HG02798 (cell line): Measurements from ENCODE around the gene ZNF443.
"Not testable (repeated sequence)": the region's sequence is repeated elsewhere in the genome, so short reads cannot be mapped to it uniquely, and the experiment has no call there.

Experiments
- ATAC-seq: cut with Tn5 transposase; IDR thresholded peaks from one replicate; pipeline ENCODE4 v1.9.1; 2021; ENCODE audit warnings: mild to moderate bottlenecking; ENCODE audit not compliant: unreplicated experiment, poor library complexity

The ZNF443 gene

GRCh38 chr19:12440541-12441316 is at the start of gene ZNF443:
ZNF443 (minus strand) TSS chr19:12441021; CDS start chr19:12440914, 107 bp downstream.
- peak; percentile 98 for ATAC-seq

DNA sequence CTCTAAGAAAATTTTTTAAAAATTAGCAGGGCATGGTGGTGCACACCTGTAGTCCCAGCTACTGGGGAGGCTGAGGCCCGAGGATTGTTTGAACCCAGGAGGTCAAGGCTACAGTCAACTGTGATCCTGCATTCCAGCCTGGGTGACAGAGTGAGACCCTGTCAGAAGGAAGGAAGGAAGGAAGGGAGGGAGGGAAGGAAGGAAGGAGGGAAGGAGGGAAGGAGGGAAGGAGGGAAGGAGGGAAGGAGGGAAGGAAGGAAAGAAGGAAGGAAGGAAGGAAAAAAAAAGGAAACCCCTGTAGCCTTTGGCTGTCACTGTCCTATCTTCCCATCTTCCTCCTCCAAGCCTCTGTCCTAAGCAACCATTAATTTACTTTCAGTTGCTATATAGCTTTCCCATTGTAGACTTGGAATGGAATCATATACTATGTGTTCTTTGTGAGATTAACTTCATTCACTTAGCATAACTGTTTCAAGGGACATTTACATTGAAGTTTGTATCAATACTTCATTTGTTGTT is 45.5 kb upstream of the ZNF443 start:
- ATAC-seq, result not testable (repeated sequence)

DNA sequence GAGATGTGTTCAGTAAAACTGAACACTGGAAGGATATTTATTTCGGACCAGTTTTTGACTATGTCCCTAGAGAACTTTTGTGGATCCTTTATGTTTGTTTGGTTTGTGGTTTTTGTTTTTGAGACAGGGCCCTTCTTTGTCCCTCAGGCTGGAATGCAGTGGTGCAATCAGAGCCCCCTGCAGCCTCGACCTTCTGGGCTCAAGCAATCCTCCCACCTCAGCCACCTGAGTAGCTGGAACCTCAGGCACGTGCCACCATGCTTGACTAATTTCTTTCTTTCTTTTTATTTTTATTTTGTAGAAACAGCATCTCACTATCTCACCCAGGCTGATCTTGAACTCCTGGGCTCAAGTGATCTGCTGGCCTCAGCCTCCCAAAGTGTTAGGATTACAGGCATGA is 44.8 kb upstream of the ZNF443 start:
- ATAC-seq, result no peak

DNA sequence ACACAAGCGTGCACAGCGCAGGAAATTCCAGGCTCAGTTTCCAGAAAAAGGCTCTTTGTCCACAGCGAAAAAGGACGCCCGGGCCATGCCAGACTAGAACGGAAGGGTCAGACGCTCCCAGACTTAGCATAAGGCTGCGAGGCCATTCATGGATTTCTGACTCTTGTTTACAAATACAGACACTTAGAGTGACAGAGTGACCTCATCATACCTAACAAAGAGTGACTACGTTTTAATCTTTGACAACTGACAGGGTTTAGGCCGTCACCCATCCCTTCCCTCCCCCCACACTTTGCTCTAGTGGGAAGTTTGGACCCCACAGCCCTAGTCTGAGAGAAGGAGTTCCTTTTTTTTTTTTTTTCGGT is 44.2 kb upstream of the ZNF443 start:
- no peak for ATAC-seq

DNA sequence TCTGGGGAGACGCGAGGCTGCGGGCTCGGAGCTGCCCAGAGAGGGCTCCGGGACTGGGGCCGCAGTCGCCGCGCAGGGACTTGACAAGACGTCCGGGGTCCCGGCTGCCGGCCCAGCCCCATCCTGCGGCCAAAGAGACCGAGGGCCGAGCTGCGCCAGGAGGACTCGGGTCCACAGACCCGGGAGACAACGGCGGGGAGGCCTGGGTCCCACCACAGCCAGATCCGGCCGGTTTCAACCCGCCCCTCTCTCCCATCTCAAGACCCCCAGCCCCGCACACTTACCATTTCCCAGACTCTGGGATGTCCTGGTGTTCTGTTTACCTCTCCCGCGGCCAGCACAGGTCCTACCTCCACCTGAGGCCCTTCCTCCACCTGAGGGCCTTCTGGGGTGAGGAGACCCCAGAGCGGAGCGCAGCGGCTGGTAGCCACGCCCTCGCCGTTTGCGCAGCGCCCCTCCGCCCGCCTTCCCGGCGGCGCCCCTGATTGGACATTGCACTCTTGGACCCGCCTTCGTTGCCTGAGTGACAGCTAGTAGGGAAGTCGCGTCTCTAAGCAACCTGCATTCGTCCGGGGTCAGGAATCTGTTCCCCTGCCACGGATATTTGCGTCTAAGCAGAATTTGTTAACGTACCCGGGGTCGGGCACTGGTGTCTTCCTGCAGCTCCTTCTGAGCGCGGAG is 43.7 kb upstream of the ZNF443 start, which contains the start of gene ZNF709:
ZNF709 (minus strand) TSS at position 446 of the 681 bp plus-strand sequence; CDS start at position 287, 159 bp downstream.
- ATAC-seq, result peak; percentile 99

- no peak for ATAC-seq
Measured at GRCh38 chr19:12484011-12484370, 43.2 kb upstream of the ZNF443 start.

DNA sequence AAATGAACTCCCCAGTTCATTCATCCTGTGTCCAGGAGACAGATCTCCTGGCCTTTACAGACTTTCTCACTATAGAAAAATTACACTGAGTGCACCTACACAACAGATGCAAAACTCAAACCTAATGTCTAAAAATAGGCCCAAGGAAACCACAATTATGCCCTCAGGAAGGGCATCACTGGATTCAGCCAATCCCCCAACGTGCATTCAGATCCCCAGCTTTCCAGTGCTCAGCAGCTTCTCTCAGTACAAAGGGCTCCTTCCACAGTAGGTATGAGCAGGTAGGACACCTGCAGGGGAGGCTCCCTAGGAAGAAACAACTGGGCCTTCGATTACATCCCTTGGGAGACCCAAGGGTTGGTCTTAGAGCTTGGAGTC is 41.7 kb upstream of the ZNF443 start:
- no peak for ATAC-seq

- ATAC-seq, result no peak
Measured at GRCh38 chr19:12481781-12482508, 41.1 kb upstream of the ZNF443 start.

GRCh38 chr19:12478234-12478941 is 37.6 kb upstream of the ZNF443 start:
- no peak for ATAC-seq

GRCh38 chr19:12467651-12468050 is 26.8 kb upstream of the ZNF443 start:
- not testable (repeated sequence) for ATAC-seq

DNA sequence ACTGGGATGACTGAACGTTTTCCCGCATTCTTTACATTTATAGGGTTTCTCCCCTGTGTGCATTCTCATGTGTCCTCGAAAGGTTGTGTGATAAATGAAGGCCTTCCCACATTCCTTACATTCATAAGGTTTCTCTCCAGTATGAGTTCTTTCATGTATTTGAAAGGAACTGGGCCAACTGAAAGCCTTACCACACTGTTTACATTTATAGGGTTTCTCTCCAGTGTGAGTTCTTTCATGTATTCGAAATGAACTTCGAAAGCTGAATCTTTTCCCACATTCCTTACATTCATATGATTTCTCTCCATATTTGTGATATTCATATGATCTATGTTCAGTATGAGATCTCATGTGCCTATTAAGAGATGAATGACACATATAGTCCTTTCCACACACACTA is 24.4 kb upstream of the ZNF443 start:
- ATAC-seq, result no peak

DNA sequence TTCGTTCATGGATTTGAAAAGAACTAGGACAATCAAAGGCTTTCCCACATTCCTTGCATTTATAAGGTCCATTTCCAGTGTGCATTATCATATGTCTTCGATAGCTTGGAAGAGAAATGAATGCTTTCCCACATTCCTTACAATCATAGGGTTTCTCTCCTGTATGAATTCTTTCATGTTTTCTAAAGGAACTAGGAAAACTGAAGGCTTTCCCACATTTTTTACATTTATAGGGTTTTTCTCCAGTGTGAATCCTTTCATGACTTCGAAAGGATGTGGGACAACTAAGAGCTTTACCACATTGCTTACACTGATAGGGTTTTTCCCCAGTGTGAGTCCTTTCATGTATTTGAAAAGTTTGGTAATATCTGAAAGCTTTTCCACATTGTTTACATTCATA is 23.9 kb upstream of the ZNF443 start:
- ATAC-seq, result no peak

DNA sequence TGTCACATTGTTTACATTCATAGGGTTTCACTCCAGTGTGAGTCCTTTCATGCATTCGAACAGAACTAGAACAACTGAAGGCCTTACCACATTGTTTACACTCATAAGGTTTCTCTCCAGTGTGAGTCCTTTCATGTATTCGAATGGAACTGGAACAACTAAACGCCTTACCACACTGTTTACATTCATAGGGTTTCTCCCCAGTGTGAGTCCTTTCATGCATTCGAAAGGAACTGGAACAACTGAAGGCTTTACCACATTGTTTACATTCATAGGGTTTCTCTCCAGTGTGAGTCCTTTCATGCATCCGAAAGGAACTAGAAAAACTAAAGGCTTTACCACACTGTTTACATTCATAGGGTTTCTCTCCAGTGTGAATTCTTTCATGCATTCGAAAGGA is 23.3 kb upstream of the ZNF443 start:
- ATAC-seq, result not testable (repeated sequence)

GRCh38 chr19:12453495-12453894 is 12.7 kb upstream of the ZNF443 start:
- no peak for ATAC-seq

DNA sequence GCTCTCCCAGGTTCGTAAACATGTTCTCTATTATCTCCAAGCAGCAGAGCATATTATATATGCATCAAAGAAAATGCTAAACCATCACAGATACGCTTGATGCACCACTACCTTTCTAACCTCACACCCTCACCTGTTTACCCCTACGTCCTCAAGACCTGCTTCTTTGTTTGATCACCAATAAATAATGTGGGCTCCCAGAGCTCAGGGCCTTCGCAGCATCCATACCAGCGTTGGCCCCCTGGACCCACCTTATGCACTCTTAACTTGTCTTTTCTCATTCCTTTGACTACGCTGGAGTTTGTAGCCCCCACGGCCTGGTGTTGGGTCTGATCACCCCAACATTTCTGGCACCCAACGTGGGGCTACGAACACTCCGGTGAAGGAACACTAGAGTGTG is 10.0 kb upstream of the ZNF443 start:
- ATAC-seq, result no peak

DNA sequence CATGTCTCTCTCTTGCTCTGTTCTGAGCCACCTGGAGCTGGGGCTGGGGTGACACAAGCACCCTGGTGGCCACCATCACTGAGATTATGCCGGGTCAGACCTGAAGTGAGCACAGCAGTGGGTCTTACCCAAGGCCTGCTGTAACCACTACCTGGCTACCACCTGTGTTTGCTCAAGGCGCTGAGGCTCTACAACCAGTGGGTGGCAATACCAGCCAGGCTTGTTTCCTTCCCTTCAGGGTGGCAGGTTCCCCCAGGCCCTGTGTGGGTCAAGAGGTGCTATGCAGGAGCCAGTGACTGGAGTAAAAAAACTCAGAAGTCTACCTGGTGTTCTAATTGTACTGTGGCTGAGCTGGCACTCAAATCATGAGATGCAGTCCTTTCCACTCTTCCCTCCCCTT is 8.0 kb upstream of the ZNF443 start:
- ATAC-seq, result no peak

DNA sequence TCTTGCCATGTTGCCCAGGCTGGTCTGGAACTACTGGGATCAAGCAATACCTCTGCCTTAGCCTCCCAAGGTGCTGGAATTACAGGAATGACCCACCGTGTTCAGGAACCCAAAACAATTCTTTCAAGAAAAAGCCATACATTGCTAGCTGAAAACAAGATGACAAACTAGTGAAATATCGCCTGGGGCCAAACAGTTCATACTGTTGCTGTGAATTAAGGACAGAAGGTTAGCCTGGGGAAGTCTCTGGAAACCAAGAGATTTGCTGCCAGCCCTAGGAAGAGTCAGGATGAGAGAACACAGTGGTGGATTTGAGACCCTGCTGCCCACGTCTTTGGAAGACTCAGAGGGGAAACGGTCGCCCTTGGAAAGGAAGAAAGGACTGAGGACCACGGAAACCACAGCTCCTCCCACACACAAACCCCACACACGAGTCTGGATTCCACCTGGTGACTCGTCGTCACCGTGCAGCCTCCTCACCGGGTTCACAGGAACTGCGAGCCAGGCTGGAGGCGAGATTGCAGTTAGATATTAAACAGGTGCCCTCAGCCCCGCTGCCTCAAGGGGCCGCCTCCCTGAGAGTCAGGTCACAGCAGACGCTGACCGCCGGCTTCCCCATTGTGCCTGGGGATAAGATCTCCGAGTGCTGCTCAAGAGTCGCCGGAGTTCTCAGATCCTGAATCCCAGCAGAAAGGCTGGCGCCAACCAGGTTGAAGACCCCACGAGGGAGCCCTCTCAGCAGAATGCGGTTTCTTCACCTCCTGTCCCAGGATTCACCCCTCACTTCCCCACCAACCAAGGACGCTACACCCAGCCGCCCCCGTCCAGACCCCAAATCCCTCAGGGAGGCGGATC is 908 bp downstream of the ZNF443 start:
- ATAC-seq, result not testable (repeated sequence)

- ATAC-seq, result not testable (repeated sequence)
Measured at GRCh38 chr19:12430726-12431299, 10.0 kb downstream of the ZNF443 start.

DNA sequence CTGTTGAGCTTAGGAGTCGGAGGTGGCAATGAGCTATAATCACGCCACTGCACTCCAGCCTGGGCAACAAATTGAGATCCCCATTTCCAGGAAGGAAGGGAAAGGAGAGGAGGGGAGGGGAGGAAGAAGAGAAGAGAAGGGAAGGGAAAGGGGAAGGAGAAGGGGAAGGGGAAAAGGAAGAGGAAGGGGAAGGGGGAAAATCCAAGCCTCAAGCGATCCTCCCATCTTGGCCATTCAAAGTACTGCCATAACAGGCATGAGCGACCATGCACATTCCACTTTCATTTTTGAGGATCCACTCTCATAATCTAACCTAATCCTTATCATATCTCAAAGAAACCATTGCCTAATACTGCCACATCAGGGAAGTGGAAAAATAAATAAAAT is 14.9 kb downstream of the ZNF443 start:
- ATAC-seq, result no peak
